Stimulated activated CD4-positive, alpha-beta T cell treated with anti-CD3 and anti-CD28 coated beads, Interleukin-1b, Interleukin-23, amount 100 ng/mL, for 4 hours (primary cell): ENCODE data around the gene TMF1.

Experiments used
- DNase-seq, 2 donors: peaks; one replicate each; pipeline ENCODE4 v3.0.0-alpha.2; 2020; ENCODE audit warnings: low read depth in 2 of 2

TMF1 gene

GRCh38 chr3:69080233-69080920 is 28.2 kb upstream of the TMF1 start, which contains the start of gene UBA3:
Gene UBA3 (minus strand): TSS chr3:69080365. CDS start chr3:69080353, 12 bp downstream.
- peak; percentile 90 to 95 for DNase-seq

- DNase-seq: peak in 1 of 2 donors; percentile 21
These were observed 27.4 kb upstream of the TMF1 start for GRCh38 chr3:69079269-69080159.

GRCh38 chr3:69072928-69073327 is 20.8 kb upstream of the TMF1 start:
- DNase-seq: no peak

- no peak for DNase-seq
These were observed 14.0 kb upstream of the TMF1 start for GRCh38 chr3:69066121-69066520.

- no peak for DNase-seq
These were observed 13.3 kb upstream of the TMF1 start for GRCh38 chr3:69065318-69065964.

GRCh38 chr3:69063636-69064035 is 11.5 kb upstream of the TMF1 start:
- DNase-seq: no peak

- no peak for DNase-seq
These were observed 7.6 kb upstream of the TMF1 start for GRCh38 chr3:69059688-69060087.

- no peak for DNase-seq
These were observed 6.8 kb upstream of the TMF1 start for GRCh38 chr3:69058947-69059224.

GRCh38 chr3:69058180-69058946 is 6.2 kb upstream of the TMF1 start:
- DNase-seq: no peak

GRCh38 chr3:69052472-69052898 is 352 bp upstream of the TMF1 start:
- no peak for DNase-seq

- no peak for DNase-seq
These were observed 3.1 kb downstream of the TMF1 start for GRCh38 chr3:69048990-69049389.

GRCh38 chr3:69044608-69045007 is 7.5 kb downstream of the TMF1 start:
- no peak for DNase-seq

GRCh38 chr3:69033470-69033869 is 18.7 kb downstream of the TMF1 start:
- DNase-seq: no peak

- DNase-seq: no peak
These were observed 19.4 kb downstream of the TMF1 start for GRCh38 chr3:69032737-69033136.

GRCh38 chr3:69032142-69032541 is 20.0 kb downstream of the TMF1 start:
- DNase-seq: no peak

GRCh38 chr3:69031635-69032034 is 20.5 kb downstream of the TMF1 start:
- DNase-seq: no peak

GRCh38 chr3:69020857-69021256 is 31.3 kb downstream of the TMF1 start:
- no peak for DNase-seq

- DNase-seq: no peak
These were observed 31.7 kb downstream of the TMF1 start for GRCh38 chr3:69020424-69020823.

GRCh38 chr3:69016901-69017300 is 35.2 kb downstream of the TMF1 start:
- no peak for DNase-seq

- DNase-seq: no peak
These were observed 36.0 kb downstream of the TMF1 start for GRCh38 chr3:69016102-69016501.

GRCh38 chr3:69014022-69014580 is 38.0 kb downstream of the TMF1 start:
- DNase-seq: no peak
